Activated CD4-positive, CD25-positive, alpha-beta regulatory T cell (primary cell): ENCODE data around the gene ETV5.
"Not testable (repeated sequence)": the region's sequence is repeated elsewhere in the genome, so short reads cannot be mapped to it uniquely, and the experiment has no call there.

Source experiments
- DNase-seq, 4 experiments: peaks; one replicate each; lab custom pipeline; 2025; lab: John Stamatoyannopoulos, UW

The ETV5 gene

GRCh38 chr3:186021673-186022362 is 87.1 kb downstream of the ETV5 start:
- DNase-seq = no peak

DNA sequence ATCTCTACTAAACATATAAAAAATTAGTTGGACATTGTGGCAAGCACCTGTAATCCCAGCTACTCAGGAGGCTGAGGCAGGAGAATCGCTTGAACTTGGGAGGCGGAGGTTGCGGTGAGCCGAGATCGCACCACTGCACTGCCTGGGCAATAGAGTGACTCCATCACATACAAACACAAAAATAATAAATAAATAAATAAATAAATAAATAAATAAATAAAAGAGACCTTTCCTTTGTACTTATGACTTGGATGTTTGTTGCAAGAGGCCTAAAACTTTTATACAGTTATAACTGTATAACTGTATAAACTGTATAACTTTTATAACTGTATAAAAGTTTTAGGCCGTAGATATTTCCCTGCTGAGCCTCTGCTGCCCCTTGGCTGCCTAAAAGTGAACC is 87.6 kb downstream of the ETV5 start:
- DNase-seq = not testable (repeated sequence)

DNA sequence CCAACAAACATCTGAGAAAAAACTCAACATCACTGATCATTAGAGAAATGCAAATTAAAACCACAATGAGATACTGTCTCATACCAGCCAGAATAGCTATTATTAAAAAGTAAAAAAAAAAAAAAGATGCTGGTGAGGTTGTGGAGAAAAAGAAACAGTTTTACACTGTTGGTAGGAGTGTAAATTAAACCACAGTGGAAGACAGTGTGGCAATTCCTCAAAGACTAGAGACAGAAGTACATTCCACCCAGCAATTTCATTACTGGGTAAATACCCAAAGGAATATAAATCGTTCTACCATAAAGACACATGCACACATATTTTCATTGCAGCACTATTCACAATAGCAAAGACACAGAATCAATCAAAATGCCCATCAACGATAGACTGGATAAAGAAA is 89.6 kb downstream of the ETV5 start:
- DNase-seq = not testable (repeated sequence)

DNA sequence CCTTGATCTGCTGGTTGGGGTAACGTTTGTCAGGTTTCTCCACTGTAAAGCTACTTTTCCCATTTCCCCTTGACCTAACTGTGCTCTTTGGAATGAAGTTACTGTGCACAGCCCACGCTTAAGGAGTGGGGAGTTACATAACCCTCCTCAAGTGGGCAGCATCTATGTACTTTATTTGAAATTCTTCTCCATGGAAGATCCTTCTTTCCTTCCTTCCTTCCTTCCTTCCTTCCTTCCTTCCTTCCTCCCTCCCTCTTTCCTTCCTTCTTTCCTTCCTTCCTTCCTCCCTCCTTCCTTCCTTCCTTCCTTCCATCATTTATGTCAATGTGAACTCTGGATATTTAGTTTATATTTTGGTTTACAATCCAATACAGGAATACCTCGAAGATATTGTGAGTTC is 94.0 kb downstream of the ETV5 start:
- no peak for DNase-seq

GRCh38 chr3:186013312-186013711 is 95.6 kb downstream of the ETV5 start:
- no peak for DNase-seq

- no peak for DNase-seq
These were observed 96.8 kb downstream of the ETV5 start for GRCh38 chr3:186012137-186012536.

GRCh38 chr3:186004671-186005070 is 104.2 kb downstream of the ETV5 start:
- DNase-seq = no peak

- no peak for DNase-seq
These were observed 104.7 kb downstream of the ETV5 start for GRCh38 chr3:186004209-186004608.

DNA sequence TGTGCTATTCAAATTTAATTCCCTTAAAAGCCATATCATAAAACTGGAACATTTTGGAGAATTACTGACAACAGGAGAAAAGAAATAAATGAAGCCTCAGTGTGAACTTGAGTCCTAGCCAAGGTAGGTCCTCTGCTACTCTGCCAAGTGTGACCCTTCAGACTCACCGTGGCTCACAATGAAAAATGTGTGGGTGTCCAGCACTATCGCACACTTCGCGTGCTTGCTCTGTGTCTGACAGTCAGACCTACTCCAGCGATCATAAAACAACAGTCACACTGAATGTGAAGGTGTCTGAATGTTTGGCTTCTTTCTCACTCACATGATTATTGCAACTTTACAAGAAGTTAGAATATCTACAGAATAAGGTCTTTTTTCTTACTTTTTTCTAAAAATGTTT is 105.3 kb downstream of the ETV5 start:
- no peak for DNase-seq

DNA sequence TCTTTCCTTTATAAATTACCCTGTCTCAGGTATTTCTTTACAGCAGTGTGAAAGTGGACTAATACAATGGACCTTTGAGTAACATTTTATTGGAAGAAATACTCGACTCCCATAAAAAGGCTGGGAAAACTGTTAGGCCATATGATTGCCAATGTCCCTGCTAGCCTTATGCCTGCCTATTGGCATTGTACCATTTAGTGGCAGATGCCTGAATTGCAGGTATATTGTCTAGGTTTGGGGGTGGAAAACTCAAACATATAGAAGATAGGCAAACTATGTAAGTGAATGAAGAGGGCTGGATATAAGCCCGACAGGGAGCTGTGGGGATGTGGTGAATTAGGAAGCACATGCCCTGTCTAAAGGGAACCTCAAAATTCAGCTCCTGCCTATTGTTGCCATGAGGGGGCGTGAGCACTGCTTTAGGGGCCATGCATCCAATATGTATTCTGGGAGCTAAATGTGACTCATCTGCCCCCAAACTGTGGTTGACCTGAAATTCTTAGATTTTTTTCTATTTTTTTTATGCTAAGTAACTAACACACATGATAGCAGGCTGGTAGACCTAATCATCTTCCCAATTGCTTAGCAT is 105.9 kb downstream of the ETV5 start:
- DNase-seq = no peak

GRCh38 chr3:186001842-186002241 is 107.0 kb downstream of the ETV5 start:
- no peak for DNase-seq

DNA sequence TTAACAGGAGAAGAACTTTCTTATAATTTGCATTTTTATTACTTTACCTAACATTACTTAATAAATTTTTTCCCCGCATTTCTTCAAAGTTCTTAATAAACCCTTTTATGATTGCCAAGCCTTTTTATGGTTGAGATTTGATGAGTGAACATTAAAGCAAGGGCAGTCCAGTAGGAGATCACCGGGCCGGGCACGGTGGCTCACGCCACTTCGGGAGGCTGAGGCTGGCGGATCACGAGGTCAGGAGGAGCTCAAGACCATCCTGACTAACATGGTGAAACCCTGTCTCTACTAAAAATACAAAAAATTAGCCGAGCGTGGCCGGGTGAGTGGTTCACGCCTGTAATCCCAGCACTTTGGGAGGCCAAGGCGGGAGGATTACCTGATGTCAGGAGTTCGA is 109.7 kb downstream of the ETV5 start:
- DNase-seq = no peak

DNA sequence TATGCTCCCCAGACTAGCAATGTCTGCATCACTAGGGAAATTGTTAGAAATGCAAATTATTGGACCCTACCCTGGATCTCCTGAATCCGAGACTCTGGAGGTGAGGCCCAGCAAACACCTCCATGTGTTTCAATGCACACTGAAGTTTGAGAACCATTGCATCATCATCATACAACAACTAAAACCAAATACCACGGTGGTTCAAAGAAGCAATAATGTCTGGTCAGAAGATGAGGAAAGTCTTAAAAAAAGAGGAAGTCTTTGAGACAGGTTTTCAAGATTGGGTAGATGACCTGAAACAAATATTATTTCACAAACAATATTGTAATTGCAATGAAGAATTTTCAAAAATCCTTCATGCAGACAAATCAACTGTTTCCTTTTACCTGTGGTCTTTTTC is 110.8 kb downstream of the ETV5 start:
- DNase-seq = no peak

DNA sequence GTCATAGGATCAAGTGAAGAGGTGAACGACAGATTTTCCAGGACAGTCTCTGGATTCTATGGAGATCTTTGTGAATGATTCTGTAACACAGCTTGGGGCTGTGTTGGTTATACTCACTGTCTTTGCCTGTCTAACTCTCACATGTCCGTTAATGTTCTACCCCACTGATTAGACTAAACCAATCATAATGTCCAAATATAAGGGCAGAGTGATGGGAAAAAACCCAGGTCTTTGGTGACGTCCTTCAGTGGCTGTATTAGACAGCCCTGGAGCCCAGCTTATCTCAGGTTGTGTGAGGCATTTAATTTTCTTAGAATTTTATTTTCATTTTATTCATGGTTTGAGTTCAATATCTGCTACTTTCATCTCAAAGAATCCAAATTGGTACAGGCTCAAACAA is 111.8 kb downstream of the ETV5 start:
- DNase-seq = no peak
